SK-N-DZ (cell line): ENCODE data around the gene TGM1.

Experiments
- DNase-seq: peaks from one replicate; pipeline ENCODE4 v3.0.0-alpha.2; 2015; ENCODE audit warnings: low spot score

Gene TGM1

DNA sequence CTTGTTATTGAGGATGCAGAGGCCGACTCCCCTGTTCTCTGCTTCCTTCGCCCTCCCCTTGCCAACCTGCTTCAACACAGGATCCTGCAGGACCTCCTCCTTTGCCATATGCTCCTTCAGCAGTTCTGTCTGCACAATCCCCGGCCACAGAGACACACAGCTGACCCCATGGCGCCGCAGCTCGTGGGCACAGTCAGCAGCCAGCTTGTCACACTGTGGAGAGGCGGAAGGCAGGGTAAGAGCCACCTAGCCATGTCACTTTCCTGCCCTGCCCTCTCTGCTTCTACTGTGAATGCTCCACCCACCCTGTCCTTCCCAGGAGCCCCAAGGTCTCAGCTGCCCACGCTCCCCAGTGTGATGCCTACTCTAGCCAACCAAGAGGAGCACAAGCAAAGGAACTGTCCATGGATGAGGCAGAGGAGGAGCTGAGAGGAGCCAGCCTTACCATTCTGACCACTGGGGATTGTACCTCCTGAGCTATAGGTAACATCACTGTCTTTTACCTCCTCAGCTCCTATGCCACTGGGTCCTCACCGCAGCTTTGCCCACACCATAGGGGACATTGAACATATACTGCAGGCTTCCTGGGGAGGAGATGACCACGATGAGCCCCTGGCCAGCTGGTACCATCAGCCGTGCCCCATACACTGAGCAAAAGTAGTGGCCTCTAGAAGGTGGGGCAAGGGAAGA, 29.3 kb upstream of the TGM1 start:
- no peak for DNase-seq

DNA sequence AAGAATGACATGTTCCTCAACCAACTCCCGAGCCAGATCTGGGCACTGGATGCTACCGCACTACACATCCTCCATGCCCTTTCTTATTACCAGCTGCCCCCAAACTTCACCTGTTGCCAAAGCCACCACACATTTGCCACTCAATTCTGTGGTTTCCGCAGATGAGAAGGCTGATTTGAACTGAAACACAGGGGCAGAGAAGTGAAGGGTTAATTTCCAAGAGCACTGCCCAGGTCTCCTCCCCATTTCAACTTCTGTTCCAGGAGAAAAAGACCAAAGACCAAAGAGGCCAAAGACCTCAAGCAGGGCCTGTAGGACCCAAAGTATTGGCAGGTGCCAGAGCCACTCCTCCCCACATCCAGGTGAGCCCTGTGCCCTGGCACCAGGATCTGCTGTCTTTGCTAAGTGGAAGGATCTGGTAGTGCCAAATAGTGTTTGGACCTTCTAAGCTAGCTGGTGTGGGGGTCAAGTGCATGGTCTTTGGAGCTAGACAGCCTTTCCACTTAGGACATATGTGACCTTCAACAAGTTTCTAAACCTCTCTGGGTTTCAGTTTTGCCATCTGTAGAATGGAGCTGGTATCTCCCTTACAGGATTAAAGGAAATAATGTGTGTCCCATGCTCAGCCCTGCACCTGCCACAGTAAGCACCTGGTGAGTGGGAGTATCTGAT, 28.6 kb upstream of the TGM1 start:
- DNase-seq, result no peak

DNA sequence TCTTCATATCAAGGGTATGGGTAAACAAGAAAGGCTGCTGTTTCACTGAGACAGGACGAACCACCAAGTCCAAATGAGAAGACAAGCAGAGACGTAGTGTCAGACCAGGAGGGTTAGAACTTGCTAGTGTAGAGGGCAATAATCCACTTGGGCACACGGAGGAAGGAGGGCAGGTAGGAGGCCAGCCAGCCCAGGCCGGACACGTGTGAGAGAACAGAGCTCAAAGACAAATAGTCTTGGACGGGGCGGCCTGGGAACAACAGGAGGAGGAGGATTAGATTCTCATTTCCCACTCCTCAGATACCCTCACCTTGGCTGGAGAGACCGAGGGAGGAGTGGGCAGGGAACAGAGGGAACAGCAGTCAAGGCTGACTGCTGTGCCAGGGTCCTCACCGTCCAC, 27.8 kb upstream of the TGM1 start:
- no peak for DNase-seq

DNA sequence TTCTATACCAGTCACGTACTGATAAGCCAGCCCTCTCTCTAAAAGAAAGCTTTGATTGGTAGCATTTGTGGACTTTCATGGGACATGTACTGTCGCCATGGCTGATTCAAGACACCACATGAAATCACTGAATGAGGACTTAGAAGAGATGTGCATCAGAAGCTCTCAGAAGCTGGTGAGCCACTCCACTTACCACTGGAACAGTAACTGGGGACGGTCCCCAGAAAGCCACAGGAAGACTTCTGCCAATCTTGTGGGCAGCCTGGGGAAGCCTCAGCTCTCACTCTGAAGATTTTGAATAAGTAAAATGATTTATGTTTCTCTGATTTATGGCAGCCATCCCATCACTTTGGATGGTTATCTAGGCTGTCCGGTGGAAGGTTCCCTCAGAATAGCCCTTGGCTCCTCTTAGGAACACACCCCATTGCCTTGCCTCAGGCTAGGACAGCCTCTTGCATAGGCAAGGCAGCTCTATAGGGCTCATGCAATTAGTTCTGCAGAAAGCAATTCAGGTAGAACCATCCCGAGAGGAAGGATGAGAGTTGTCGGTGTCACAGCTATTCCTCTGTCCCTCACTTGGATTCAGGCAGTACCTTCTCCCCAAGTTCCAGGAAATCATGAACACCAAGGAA, 26.8 kb upstream of the TGM1 start:
- no peak for DNase-seq

DNA sequence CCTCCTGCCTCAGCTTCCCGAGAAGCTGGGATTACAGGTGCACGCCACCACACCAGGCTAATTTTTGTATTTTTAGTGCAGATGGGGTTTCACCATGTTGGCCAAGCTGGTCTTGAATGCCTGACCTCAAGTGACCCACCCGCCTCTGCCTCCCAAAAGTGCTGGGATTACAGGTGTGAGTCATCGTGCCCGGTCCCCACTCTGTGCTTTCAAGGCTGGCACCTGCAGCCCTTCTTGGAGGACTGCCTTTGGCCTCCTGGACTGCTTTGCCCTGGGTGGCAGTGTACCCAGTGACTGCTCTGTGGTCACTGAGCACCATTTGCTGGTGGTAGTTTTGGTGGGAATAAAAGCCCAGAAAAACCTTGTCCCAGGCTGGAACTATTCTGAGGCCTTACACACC, 24.0 kb upstream of the TGM1 start:
- no peak for DNase-seq

DNA sequence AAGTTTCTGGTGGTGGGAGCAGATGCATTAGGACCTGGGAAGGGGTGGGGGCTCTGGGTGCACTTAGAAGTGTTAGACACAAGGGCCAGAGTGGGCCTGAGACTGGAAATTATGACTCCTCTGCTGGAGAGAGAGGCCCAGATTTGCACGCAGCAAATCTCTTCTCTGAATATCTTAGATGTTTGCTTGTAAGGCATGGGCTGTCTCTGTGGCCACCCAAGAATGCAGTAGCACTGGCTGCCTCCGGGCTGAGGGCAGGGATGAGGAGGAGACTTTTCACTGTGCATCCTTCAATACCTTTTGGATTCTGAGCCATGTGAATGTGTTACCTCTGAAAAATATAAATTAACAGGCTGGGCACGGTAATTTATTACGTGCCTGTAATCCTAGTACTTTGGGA, 22.4 kb upstream of the TGM1 start:
- DNase-seq, result no peak

DNA sequence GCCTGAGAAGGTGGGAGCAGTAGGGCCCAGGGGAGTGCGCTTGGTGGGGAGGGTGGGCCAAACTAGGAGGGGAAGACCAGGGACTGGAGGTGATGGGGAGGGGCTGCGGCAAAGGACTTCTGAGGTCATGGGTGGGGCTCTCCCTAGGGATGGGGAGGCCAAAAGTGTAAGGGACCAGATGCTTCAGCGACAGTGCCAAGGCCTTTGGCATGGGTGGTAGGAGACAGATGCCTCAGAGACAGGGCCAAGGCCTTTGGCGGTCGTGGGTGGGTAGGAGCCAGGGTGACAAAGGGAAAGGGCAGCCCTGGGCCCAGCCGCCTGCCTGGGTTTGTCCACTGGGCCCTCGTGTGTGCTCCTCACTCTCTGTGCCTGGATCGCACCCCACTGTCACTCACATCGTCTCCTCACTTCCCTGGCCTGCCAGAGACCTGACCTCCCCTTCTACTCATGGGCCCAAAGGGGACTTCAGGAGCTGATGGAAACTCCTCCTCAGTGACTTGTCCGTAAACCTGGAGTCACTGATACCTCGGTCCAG, 21.6 kb upstream of the TGM1 start:
- no peak for DNase-seq

DNA sequence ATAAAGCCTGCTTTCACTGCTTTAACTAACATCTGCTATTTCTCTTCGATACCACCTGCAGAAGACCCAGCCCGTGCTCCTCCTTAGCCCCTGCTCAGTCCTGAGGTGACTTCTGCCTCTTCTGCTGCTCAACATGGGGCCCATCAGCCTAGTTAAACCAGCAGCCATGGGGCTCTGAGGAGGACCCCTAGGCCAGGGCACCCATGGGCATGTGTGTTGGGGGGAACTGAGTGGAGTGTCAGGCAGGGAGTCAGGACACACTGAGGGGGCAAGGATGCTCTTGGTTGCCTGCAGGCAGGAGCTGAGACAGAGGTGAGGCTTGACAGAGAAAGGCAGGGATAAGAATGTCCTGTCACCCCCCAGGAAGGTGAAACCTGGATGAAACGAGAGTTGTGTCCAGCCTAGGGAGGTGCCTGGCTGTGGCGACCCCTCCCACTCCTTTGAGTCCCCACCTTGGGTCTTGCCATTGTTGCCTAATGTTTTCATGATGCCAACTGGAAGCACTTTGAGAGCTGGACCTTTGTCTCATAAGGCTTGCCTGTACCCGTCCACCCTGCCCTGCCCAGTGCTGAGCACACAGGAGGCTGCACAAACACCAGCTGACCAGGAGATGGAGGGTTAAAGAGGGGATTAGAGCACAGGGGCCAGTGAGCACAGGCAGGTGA, 21.0 kb upstream of the TGM1 start:
- DNase-seq, result no peak

DNA sequence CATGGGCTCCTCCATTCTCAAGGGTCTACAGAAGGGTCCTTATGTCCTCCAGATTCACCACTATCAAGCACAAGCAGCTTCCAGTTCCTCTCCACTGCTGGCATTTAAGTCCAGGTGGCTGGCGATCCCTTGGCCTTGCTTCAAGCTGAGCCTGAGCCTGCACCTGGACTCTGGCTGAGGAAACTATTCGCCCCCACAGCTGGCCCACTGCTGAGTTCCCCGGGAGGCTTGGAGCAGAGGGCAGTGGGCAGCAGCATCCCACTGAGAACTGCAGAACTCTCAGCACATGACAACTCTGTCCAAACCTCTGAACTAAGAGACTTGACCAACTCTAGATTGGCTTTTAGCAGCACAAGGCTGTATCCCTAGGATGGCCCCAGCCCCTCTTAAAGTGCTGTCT, 19.8 kb upstream of the TGM1 start:
- no peak for DNase-seq

DNA sequence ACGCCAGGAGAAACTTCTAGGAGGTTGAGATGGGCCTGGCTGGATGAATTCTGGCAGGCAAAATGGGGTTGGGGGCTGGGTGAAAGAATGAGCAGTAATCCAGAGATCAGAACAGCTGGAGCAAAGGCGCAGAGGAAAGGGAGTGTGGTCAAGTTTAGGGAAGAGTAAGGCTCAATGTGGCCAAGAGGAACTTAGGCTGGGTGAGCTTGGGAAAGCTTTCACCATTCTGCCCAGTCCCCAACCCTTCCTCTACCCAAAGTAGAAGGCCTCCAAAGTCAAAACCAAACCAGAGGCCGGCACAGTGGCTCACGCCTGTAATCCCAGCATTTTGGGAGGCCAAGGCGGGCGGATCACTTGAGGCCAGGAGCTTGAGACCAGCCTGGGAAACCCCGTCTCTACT, 18.7 kb upstream of the TGM1 start:
- no peak for DNase-seq

DNA sequence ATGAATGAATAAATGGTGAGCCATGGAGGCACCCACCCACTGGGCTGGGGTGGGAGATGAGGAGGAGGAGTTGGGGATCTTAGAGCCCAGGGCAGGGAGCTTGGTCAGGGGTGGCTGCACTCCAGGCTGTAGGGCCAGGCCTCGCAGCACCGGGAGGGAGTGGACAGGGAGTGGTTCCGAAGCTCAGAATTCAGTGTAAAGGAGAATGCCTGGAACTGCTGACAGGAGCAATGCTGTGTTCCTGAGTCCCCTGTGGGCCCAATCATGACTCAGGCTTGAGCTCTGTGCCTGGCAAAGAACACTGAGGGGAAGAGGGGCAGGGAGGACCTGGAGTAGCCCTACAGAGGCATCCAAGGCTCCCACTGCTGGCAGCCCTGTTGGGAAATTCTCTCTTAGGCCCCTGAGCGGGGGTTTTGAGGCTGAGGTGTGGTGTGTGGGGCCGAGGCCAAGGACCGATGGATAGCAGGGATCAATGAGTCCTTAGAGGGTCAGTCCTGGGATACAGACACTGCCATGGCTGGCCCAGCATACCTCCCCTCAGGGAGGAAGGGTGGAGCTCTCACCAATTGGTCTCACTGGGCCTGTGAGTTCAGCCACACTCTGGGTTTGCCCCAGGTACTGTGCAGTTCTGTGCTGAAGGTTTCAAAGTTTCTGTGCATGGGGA, 18.0 kb upstream of the TGM1 start:
- DNase-seq, result no peak

DNA sequence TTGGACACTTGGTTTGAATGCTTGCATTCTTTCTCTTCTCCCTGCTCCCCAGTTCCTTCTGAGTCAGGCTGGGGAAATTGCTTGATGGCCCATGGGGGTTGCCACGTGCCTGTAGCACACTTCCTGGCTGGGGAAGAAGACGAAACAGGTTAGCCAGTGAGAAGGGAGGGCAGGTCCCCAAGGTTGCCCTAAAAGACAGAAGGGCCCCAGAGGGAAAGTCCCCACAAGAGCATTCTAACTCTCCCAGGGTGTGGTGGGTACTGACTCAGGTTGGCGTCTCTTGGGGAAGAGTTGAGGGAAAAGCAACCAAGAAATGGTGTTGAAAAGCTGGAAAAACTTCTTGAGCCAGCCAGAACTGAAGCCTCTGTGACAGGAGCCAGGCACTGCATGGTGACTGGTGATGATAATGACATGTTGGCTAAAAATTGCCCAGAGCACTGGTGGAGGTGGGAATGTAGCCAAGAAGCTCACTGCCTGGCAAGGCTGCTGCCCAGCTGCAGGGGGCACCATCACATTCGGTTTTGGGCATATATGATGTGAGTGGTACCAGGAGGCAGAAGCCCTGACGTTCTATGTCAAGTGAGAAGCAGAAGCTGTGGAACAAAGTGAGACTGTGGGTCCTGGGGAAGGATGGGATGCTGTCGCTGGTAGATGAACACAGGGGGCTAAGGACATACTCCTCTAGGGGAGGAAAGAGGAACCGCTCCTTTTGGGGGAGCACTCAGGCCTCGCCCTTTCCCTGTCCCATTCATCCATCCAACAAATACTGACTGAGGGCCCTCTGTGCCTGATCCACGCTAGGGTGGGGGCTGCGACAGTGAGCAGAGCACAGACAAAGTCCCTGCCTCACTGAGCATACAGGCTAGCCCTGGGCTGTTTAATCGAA, 16.6 kb upstream of the TGM1 start:
- DNase-seq, result no peak

DNA sequence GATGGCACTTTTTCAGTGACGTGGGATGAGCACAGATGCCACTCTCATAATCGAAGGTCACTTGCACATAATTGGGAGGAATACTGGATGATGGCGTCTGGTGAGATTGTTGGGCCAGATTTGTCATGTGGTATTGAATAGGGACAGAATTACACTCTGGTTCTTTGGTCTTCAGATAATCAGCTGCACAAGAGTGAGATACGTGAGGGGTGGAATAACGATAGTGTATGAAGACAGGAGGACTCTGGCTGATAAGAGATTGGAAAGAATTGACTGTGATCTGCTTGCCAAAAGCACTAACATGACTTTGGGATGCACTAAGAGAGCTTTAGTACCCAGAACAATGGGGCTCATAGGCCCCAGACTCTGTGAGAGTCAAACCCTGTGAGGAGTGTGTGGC, 15.4 kb upstream of the TGM1 start:
- no peak for DNase-seq

DNA sequence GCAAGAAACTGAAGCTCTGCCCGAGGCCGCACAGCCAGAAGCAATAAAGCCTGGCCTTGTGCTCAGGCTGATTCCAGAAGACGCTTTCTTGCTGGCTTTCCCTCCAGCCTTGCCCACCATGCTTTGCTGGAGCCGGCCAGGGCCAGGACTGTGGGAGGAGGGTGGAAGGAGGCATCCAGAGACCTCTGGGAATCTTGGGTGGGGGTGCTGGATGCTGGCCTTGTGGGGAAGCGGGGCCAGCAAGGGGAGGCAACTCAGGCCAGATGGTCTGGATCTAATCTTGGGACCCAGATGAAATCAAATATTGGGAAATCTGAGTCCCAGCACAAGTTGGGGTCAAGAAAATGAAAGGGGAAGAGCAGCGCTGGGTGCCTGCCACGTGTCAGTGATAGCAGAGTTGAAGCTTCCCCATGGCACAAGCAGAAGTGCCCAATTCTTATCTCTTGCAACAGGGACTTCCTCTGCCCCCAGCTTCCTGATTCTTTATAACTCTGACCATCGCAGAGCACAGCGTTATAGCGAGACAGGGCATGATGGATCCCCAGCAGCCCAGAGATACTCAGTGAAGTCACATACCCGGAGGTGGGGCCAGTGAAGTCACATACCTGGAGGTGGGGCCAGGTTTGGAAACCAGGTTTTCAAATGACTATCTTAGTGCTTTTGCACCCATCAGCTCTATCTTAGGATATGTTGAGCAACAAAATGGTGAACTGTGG, 14.8 kb upstream of the TGM1 start:
- no peak for DNase-seq

DNA sequence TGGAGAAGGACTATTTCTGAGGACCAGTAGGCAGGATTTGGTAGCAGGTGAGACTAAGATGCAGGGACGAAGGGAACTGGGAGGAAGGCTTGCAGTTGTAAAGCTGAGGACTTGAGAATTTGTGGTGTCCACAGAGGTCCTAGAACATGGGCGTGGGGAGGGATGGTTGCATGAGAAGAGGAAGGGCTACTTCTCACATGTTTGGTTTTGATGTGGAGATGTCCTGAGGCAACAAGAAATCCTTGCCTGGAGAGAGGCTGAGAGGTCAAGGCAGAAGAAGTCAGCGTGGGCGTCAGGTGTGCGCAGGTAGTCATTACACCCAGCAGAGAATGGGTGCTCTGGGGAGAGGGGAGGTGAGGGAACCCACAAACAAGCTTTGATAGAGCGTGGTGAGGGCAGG, 14.1 kb upstream of the TGM1 start:
- no peak for DNase-seq

DNA sequence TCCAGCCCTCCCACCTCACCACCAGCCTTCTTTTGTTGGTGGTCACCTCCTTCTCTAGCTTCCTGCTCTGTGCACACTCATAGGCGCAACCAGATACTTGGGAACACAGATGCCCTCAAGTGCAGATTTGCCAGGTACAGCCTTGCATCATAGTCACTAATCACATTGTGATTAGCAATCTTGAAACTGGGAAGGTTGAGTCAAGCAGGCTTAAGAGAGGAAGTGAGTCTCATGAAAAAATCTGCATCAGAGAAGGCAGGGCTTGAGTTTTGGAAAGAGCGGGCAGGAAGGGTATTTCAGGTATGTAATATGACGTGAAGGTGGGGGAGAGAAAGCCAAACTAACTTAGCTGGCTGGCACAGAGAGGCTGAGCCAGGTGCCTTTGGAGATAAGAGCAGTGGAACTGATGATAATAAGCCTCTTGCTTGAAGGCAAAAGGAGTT, 11.1 kb upstream of the TGM1 start:
- DNase-seq, result no peak

DNA sequence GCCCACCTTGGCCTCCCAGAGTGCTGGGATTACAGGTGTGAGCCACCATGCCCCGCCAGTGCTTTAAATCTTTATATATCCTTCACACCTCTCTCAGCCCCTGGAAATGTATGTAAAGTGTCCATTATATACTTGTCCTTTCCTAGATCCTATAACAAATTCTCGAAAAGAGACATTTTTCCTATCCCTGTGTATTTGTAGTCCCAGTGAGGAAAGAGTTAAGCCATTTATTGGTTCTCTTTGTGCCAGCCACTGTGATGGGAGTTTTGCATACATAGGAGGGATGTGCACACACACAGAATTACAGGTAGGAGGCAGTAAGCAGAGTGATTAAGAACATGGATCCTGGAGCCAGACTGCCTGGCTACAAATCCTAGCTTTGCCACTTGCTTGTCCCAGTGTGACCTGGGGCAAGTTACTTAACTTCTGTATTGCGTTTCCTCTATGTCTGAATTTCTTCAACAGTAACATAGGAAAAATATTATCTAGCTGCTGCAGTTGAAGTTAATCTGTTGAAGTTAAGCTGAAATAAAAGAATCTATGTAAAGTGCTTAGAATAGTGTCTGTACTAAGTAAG, 10.5 kb upstream of the TGM1 start:
- DNase-seq, result no peak

DNA sequence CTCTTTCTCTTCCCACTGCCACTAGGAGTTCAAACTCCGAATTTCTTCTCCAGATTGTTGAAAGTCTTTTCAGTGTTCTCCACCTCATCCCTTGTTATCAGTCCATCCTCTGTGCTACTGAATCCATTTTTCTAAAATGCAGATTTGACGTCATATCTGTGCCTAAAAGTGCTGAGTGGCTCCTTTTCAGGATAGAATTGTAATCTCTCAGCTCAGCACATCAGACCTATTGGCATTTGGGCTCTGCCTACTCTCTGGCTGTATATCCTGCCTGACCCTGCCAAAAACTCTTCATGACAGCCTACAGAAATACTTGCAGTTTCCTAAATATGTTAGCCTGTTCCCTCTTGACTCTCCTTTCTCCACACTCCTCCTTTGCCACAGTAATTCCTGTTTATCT, 9.5 kb upstream of the TGM1 start:
- DNase-seq, result no peak

DNA sequence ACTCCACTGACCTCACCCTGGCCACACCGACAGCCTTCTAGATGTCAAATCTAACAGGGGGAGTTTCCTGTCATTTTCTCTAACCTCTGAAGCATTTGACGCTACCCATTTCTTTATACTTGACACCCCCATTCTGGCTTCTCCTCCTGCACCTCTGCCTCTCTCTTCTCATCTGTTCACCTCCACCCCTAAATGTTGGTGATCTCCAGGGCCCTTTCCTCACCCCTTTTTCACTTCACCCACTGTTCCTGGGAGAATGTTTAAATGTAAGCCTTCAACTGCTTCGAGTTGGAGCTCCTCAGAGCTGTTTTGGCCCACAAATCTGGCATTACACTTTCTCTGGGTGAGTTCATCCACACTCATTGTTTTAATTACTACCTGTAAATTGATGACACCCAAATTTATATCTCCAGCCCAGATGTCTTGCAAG, 8.9 kb upstream of the TGM1 start:
- no peak for DNase-seq
